ENCODE results near the gene ROR2.

GRCh38 chr9:91789941-91790340 is 160.1 kb downstream of the ROR2 start:
- TF ChIP-seq CTCF (conservative IDR thresholded peaks at IDR 0.05; ENCODE audit: low read depth, low read length) (no peak), EZH2phosphoT487 (IDR thresholded peaks at IDR 0.05; ENCODE audit: borderline replicate concordance, low read length) (no peak)

Data from PC-3 (cell line).